ENCODE measurements around the gene MBNL2. TPM values are rescaled to one million over a fixed set of nuclear protein-coding genes. Genes with fewer than 3 reads are reported as not detected.

MBNL2 gene
- total and polyA plus RNA-seq, 2 experiments from 2014 or later = 0.55 to 3.2 TPM

- TF ChIP-seq CTCF (conservative IDR thresholded peaks at IDR 0.05; ENCODE audit: low read depth in 2 of 2) = no peak
Measured at GRCh38 chr13:97333983-97334382, 111.8 kb downstream of the MBNL2 start (continued).

GRCh38 chr13:97334690-97335089, 112.6 kb downstream of the MBNL2 start:
- Histone ChIP-seq H3K79me2 (replicated peaks; ENCODE audit: insufficient read depth) (no peaks in the 10 kb centered on the region), H3K4me3 (no peak overlapping the region), H4K20me1 (replicated peaks; ENCODE audit: insufficient read depth) (no peaks in the 10 kb centered on the region), H3K4me2 (no peak overlapping the region), H3K27me3 (ENCODE audit: insufficient read depth) (no peaks in the 10 kb centered on the region), H3K36me3 (ENCODE audit: insufficient read depth) (no peaks in the 10 kb centered on the region), H3F3A (replicated peaks; ENCODE audit: low read depth) (no peaks in the 10 kb centered on the region), H3K27ac (ENCODE audit: low read depth) (no peak overlapping the region), H2AFZ (no peak overlapping the region), H3K4me1 (ENCODE audit: insufficient read depth) (peaks cover 4% of the 10 kb centered on the region; the same call in 1 of the 2 replicates), H3K9me2 (ENCODE audit: insufficient read depth) (no peaks in the 10 kb centered on the region)
- H3K27ac Mint-ChIP-seq = no peak overlapping the region; the same call in 1 of the 2 replicates
- no peaks in the 10 kb centered on the region for H3K27me3 Mint-ChIP-seq (ENCODE audit: insufficient read depth, low read depth, poor library complexity)
- ATAC-seq (no peak), DNase-seq (ENCODE audit: low spot score) (no peak)
- no peaks in the 10 kb centered on the region for H3K36me3 Mint-ChIP-seq (ENCODE audit: low read depth)
- H3K4me3 Mint-ChIP-seq = no peak overlapping the region
- peaks cover 12% of the 10 kb centered on the region for H3K4me1 Mint-ChIP-seq
- H3K9me3 Mint-ChIP-seq = no peaks in the 10 kb centered on the region
- TF ChIP-seq POLR2AphosphoS5 (IDR thresholded peaks at IDR 0.05; ENCODE audit: low read depth) = no peak
- no peak for TF ChIP-seq CTCF (conservative IDR thresholded peaks at IDR 0.05; ENCODE audit: low read depth in 2 of 2)
- no peak for TF ChIP-seq STAT1 (IDR thresholded peaks at IDR 0.05; ENCODE audit: unreplicated experiment)
- no peak for TF ChIP-seq JUNB (IDR thresholded peaks at IDR 0.05; ENCODE audit: unreplicated experiment)
- TF ChIP-seq CREB1 (CRISPR knock-in tag; IDR thresholded peaks at IDR 0.05; ENCODE audit: low read depth) = no peak
- TF ChIP-seq ZNF331 (CRISPR knock-in tag; IDR thresholded peaks at IDR 0.05; ENCODE audit: low read depth) = no peak
- TF ChIP-seq REST (IDR thresholded peaks at IDR 0.05; ENCODE audit: unreplicated experiment) = no peak
- no peak for TF ChIP-seq ZNF114 (CRISPR knock-in tag; IDR thresholded peaks at IDR 0.05)
- no peak for TF ChIP-seq EZH2 (IDR thresholded peaks at IDR 0.05; ENCODE audit: low read depth, unreplicated experiment)
- no peak for TF ChIP-seq NANOG (IDR thresholded peaks at IDR 0.05; ENCODE audit: borderline replicate concordance)
- no peak for TF ChIP-seq ZNF462 (CRISPR knock-in tag; IDR thresholded peaks at IDR 0.05)
